ENCODE results near the gene VSIG10. TPM values are rescaled to one million over a fixed set of nuclear protein-coding genes. Genes with fewer than 3 reads are reported as not detected.

The VSIG10 gene
- total RNA-seq, 1 donor from 2014 or later = 45.1 TPM

GRCh38 chr12:118044075-118044474 lies 59.7 kb downstream of the VSIG10 start:
- no peaks in the 10 kb centered on the region for H3K9me3 Mint-ChIP-seq
- H3K27ac Mint-ChIP-seq = no peak overlapping the region
- TF ChIP-seq, protein P1, sequence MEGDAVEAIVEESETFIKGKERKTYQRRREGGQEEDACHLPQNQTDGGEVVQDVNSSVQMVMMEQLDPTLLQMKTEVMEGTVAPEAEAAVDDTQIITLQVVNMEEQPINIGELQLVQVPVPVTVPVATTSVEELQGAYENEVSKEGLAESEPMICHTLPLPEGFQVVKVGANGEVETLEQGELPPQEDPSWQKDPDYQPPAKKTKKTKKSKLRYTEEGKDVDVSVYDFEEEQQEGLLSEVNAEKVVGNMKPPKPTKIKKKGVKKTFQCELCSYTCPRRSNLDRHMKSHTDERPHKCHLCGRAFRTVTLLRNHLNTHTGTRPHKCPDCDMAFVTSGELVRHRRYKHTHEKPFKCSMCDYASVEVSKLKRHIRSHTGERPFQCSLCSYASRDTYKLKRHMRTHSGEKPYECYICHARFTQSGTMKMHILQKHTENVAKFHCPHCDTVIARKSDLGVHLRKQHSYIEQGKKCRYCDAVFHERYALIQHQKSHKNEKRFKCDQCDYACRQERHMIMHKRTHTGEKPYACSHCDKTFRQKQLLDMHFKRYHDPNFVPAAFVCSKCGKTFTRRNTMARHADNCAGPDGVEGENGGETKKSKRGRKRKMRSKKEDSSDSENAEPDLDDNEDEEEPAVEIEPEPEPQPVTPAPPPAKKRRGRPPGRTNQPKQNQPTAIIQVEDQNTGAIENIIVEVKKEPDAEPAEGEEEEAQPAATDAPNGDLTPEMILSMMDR (conservative IDR thresholded peaks at IDR 0.05) = no peak
- H3K27me3 Mint-ChIP-seq = no peaks in the 10 kb centered on the region
- no peak for DNase-seq (ENCODE audit: extremely low spot score, unreplicated experiment)
- H3K4me3 Mint-ChIP-seq = no peak overlapping the region
- no peaks in the 10 kb centered on the region for H3K4me1 Mint-ChIP-seq (ENCODE audit: unreplicated experiment)
- H3K36me3 Mint-ChIP-seq = peaks cover 39% of the 10 kb centered on the region

GRCh38 chr12:118042091-118042490 lies 61.7 kb downstream of the VSIG10 start:
- TF ChIP-seq, protein P1 (conservative IDR thresholded peaks at IDR 0.05) = no peak
- H3K36me3 Mint-ChIP-seq = peaks cover 40% of the 10 kb centered on the region
- DNase-seq (ENCODE audit: extremely low spot score, unreplicated experiment) = no peak
- H3K9me3 Mint-ChIP-seq = no peaks in the 10 kb centered on the region
- H3K27ac Mint-ChIP-seq = no peak overlapping the region
- H3K27me3 Mint-ChIP-seq = no peaks in the 10 kb centered on the region
- H3K4me3 Mint-ChIP-seq = no peak overlapping the region
- H3K4me1 Mint-ChIP-seq (ENCODE audit: unreplicated experiment) = no peaks in the 10 kb centered on the region

DNA sequence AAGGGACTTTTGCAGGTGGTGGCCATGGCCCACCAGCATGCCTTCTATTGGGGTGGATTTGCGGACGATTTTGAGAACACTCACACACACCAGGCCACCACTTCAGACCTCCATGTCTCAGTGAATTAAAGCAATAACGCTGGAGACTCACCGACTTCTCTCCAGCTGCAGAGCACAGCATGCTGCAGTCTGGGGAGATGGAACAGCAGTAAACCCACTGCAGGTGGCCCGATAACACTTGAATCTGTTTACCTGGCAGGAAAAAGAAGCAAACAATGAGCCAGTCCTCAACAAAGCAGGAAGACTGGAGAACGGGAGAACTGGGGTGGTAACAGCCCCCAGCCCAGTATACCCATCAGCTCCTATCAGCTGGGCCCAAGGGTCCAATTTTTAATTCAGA lies 65.7 kb downstream of the VSIG10 start:
- peaks cover 41% of the 10 kb centered on the region for H3K36me3 Mint-ChIP-seq
- H3K4me3 Mint-ChIP-seq = no peak overlapping the region
- no peaks in the 10 kb centered on the region for H3K9me3 Mint-ChIP-seq
- H3K27me3 Mint-ChIP-seq = no peaks in the 10 kb centered on the region
- no peak for DNase-seq (ENCODE audit: extremely low spot score, unreplicated experiment)
- no peak overlapping the region for H3K27ac Mint-ChIP-seq
- H3K4me1 Mint-ChIP-seq (ENCODE audit: unreplicated experiment) = peaks cover 7% of the 10 kb centered on the region
- TF ChIP-seq, protein P1 (conservative IDR thresholded peaks at IDR 0.05) = no peak

- Mint-ChIP-seq H3K9me3 (no peaks in the 10 kb centered on the region), H3K27ac (no peak overlapping the region), H3K27me3 (no peaks in the 10 kb centered on the region), H3K36me3 (peaks cover 37% of the 10 kb centered on the region), H3K4me1 (ENCODE audit: unreplicated experiment) (peaks cover 7% of the 10 kb centered on the region), H3K4me3 (no peak overlapping the region)
- DNase-seq (ENCODE audit: extremely low spot score, unreplicated experiment) = no peak
- TF ChIP-seq, protein P1 (conservative IDR thresholded peaks at IDR 0.05) = no peak
Measured at GRCh38 chr12:118036672-118037411, 67.0 kb downstream of the VSIG10 start.

- no peaks in the 10 kb centered on the region for H3K9me3 Mint-ChIP-seq
- TF ChIP-seq, protein P1 (conservative IDR thresholded peaks at IDR 0.05) = peak; percentile 1
- peaks cover 31% of the 10 kb centered on the region for H3K36me3 Mint-ChIP-seq
- peaks cover 7% of the 10 kb centered on the region for H3K4me1 Mint-ChIP-seq (ENCODE audit: unreplicated experiment)
- no peaks in the 10 kb centered on the region for H3K27me3 Mint-ChIP-seq
- no peak overlapping the region for H3K4me3 Mint-ChIP-seq
- no peak for DNase-seq (ENCODE audit: extremely low spot score, unreplicated experiment)
- peak overlapping the region; percentile 79 for H3K27ac Mint-ChIP-seq
Measured at GRCh38 chr12:118035190-118036041, 68.4 kb downstream of the VSIG10 start.
